GM19468 (cell line): ENCODE data around the gene TM7SF3.
"Not testable (repeated sequence)": the region's sequence is repeated elsewhere in the genome, so short reads cannot be mapped to it uniquely, and the experiment has no call there.

Experiments used
- ATAC-seq: cut with Tn5 transposase; IDR thresholded peaks from one replicate; pipeline ENCODE4 v1.9.1; 2021; ENCODE audit warnings: mild to moderate bottlenecking, moderate library complexity, moderate number of reproducible peaks; ENCODE audit not compliant: unreplicated experiment; ENCODE audit errors: extremely low read depth

The TM7SF3 gene

DNA sequence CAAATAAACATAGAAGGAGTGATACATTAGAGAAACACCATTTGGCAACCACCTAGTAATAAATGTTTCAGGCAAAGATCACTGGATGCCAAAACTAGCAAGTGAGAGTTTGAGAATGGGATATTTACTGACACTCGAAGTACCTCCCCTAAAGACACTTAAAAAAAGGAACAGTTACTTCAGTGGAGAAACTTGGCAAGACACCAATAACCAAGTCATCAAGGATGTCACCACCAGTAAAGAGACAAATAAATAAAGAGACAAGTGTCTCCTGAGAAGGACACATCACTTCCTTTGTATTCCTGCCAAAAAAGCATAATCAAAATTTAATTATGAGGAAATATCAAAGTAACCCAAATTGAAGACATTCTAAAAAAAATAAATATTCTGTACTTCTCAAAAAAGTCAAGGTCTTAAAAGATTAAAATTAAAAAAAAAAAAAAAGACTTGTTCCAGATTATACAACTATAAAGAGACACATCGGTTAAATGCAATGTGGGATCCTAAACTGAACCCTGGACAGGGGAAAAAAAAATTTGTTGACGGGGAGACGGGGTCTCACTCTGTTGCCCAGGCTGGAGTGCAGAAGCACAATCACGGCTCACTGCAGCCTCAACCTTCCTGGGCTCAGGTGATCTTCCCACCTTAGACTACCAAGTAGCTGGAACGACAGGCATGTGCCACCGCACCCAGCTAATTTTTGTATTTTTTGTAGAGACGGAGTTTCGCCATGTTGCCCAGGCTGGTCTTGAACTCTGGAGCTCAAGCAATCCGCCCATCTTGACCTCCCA is 26.4 kb downstream of the TM7SF3 start:
- ATAC-seq = no peak

DNA sequence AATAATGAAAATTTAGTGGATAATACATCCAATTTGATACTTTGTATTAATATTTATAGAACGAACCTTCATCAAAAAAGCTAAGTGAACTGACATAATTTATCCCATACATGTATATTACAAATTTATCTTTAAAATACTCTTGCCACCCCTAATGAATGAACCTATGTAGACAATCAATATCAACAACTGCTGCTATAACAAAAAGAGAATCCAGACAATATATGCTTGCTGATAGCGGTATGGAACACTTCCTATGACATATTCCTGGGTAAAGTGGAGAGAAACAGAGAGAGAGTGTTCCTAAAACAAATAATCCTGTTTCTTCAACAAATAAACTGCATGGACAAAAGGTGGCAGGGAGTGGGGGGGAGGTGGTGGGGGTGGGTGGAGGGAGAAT is 31.3 kb downstream of the TM7SF3 start:
- no peak for ATAC-seq

DNA sequence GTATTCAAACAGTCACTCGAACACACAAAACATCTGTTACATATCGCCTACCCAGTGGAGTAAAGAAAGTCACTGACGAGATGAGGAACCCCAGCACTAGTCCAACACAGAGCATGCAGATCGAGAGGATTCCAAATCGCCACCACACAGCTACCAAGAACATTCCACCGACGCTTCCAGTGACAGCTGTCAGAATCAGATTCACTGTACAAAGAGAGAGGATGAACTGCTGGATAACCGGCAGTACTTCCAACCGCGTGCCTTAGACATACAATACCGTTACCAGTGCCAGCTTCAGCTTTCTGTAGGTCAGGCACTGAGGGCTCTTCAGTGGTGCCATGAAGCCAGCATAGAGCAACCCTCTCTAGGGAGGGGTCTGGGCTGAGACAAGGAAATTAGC is 34.5 kb downstream of the TM7SF3 start:
- ATAC-seq = no peak

DNA sequence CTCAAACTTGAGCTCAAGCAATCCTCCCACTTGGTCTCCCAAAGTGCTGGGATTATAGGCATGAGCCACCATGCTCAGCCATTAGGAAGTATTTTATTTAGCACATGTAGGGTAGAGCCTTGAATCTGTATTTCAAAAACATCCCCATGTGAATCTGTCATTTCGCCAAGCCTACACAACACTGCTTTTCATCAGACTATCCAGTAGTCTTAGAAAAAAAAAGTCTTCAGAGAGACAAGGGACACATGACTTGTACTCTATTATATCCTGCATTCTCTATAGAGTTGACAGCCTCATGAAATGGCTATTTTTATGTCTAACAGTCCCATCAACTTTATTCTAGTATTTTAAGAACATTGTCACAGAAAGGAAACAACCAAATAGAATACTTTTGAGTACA is 35.4 kb downstream of the TM7SF3 start:
- ATAC-seq = no peak

GRCh38 chr12:26976687-26977086 is 37.5 kb downstream of the TM7SF3 start:
- no peak for ATAC-seq

GRCh38 chr12:26971963-26972362 is 42.2 kb downstream of the TM7SF3 start:
- no peak for ATAC-seq

DNA sequence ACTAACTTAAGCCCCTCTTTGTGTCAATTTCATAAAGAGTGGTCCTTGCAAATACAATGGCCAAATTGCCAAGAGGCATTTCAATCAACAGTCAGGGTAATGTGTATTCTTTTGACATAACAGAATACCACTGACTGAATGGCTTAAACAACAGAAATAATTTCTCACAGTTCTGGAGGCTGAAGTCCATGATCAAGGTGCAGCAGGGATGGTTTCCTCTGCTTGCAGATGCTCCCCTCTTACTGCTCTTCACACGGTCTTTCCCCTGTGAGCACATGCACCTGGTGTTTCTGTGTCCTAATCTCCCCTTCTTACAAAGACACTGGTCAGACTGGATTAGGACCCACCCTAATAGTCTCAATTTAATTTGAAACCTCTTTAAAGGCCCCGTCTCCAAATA is 44.0 kb downstream of the TM7SF3 start:
- no peak for ATAC-seq

- ATAC-seq = no peak
These were observed 47.3 kb downstream of the TM7SF3 start for GRCh38 chr12:26966842-26967241.

- no peak for ATAC-seq
These were observed 50.8 kb downstream of the TM7SF3 start for GRCh38 chr12:26963413-26963812.

- ATAC-seq = no peak
These were observed 52.4 kb downstream of the TM7SF3 start for GRCh38 chr12:26961803-26962202.

- not testable (repeated sequence) for ATAC-seq
These were observed 52.8 kb downstream of the TM7SF3 start for GRCh38 chr12:26961391-26961790.

- ATAC-seq = no peak
These were observed 60.2 kb downstream of the TM7SF3 start for GRCh38 chr12:26954027-26954426.

GRCh38 chr12:26953447-26953846 is 60.7 kb downstream of the TM7SF3 start:
- no peak for ATAC-seq

DNA sequence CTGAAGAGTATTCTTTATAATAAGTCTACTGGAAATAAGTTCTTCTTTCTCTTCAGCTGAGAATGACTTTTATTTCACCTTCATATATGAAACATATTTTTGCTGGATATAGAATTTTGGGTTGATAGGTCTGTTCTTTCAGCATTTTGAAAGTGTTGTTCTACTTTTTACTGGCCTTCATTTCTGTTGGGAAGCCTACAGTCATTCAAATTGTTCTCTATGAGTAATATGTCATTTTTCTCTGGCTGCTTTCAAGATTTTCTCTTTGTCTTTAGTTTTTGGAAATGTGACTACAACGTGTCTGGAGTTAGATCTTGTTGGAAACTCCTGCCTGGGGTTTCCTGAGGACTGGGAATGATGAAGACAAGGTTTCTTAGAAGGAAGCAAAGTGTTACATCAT is 65.9 kb downstream of the TM7SF3 start:
- ATAC-seq = no peak

- no peak for ATAC-seq
These were observed 73.0 kb downstream of the TM7SF3 start for GRCh38 chr12:26941215-26941594.

- ATAC-seq = no peak
These were observed 73.5 kb downstream of the TM7SF3 start for GRCh38 chr12:26940516-26941214.

DNA sequence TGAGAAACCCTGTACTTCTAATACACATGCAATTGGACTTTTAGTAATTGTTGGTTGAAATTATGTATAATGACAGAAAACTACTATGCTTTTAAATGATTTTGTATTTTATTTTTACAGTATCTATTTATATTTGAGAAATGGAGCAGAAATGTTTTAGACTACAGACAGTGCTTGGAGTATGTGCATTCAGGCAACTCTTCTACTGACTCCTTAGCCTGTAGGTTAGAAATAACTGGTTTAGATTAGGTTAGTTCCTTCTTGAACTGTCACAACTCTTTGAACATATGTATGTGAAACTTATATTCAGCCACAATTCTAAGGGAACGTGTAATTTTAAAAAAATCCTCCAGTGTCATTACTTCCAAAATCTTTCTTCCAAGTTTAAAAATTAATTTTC is 74.2 kb downstream of the TM7SF3 start:
- ATAC-seq = no peak

DNA sequence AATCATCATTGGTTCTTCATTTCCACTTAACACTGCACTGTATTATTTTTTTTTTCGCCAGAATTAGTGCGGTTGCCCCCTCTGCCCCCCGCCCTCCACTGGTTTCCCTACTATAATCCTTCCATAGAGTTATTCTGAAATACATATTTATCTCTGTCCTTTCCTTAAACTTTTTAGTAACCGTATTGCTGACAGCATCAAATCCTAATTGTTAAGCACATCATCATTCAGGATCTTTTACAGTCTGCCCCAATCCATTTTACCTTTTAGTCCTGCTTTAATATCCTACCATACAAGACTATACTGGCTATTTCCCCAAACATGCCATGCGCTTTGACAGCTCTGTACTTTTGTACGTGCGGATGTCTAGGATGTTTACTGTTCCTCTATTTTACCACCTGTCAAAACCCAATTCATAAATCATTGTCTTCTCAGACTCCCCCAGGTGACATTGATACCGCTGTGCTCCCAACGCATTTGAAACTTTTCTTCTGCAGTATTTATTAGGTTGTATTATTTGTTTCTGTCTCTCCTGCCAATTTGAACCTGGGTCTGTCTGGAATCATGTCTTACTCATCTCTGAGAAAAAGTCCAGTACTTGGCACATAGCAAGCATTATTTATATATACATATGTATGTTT is 74.9 kb downstream of the TM7SF3 start:
- ATAC-seq = no peak

DNA sequence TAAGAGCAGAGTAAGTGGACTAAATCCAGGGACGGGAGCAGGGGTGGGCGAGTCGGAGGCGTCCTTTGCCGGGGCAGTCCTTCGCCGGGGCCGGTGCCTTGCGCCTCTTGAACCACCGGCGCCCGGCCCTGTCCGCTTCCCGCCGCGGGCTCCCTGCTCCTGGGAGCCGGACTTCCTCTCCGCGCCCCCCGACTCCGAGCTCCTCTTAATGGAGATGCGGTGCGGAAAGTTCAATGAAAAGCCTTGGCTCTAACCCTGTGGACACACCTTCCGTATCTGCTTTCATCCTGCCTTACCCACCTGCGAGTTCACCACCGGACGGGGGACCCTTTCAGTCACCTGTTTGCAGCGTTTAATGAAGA is 75.5 kb downstream of the TM7SF3 start:
- no peak for ATAC-seq

DNA sequence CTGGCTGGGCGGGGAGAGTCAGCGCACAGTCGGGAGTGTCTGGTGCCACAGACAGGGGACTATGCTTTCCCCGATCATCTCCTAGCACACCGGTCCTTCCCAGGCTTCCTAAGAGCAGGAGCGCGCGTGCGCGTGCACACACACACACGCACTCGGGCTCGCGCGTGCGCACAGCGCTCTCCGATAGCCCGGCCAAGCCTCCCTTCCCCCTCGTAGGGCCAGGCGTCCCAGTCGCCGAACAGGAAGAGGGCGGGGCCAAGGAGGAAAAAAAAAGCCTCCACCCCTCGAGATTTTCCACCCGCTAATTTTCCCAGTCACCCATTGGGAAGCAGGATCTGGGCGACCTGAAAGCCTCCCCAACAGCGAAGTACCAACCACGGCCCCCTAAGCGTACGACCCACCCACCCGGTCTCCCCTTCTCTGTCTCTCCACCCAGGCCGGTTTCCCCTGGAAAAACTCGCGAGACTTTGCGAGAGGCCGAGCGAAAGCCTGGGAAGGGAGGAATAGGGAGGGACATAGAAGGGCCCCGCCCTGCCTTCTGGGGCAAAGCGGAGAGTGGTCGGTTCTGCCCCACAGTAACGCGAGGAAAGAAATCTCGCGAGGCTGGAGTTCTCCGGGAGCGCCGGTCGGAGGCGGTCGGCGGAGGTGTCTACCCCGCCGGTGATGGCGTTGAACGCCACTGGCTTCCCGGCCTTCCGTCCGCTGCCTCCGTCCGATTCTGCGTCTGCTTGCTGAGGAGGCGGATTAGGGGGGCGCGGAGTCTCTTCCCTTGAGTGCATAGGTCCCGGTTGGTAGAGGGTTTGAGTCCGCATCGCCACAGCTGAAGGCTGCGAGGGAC is 76.1 kb downstream of the TM7SF3 start, which contains the start of the genes FGFR1OP2 and INTS13:
Gene FGFR1OP2, plus strand, starts transcription at position 608 of the 838 bp plus-strand sequence. CDS start 15,689 bp downstream, outside the sequence.
Gene INTS13, minus strand, starts transcription at position 119 of the 838 bp plus-strand sequence. CDS start 1,178 bp downstream, outside the sequence.
- peak; percentile 80 for ATAC-seq
